Lower lobe of right lung (tissue), 2 donors: Measurements from ENCODE around the gene MAN2B2. TPM values are rescaled to one million over a fixed set of nuclear protein-coding genes. Genes with fewer than 3 reads are reported as not detected.

Source experiments
- ATAC-seq, 2 donors: fragments of 200-7000 bp; cut with Tn5 transposase; one replicate each; pipeline ENCODE4 v1.9.1; 2020 to 2022; ENCODE audit warnings: mild to moderate bottlenecking in 2 of 2, moderate library complexity in 2 of 2
- DNase-seq: peaks from one replicate; pipeline ENCODE4 v3.0.0-alpha.2; 2020
- H3K27ac ChIP-seq: fragments of 200-600 bp; one replicate; pipeline ENCODE4 v1.8.0; 2022
- H3K27me3 ChIP-seq: fragments of 200-600 bp; one replicate; pipeline ENCODE4 v1.8.0; 2022; ENCODE audit warnings: low read depth
- H3K36me3 ChIP-seq: fragments of 200-600 bp; one replicate; pipeline ENCODE4 v1.8.0; 2022; ENCODE audit warnings: mild to moderate bottlenecking
- H3K4me1 ChIP-seq: fragments of 200-600 bp; one replicate; pipeline ENCODE4 v1.8.0; 2022
- H3K4me3 ChIP-seq: fragments of 200-600 bp; one replicate; pipeline ENCODE4 v1.8.0; 2022; ENCODE audit warnings: mild to moderate bottlenecking
- H3K9me3 ChIP-seq: fragments of 200-600 bp; one replicate; pipeline ENCODE4 v1.8.0; 2022
- intact Hi-C: fragments of 100-400 bp; cut with DNase I; formaldehyde crosslinking; loops from one replicate; pipeline ENCODE4 v1.11.0; 2022
- total RNA-seq: library from RNA; stranded (reverse); fragmentation: NEBNext Ultra II Directional; extraction: Animal tissue kit (Norgen Biotek cat#: 25700); gene quantifications from one replicate; pipeline ENCODE4 v1.2.1, GENCODE V29; 2021
- TF ChIP-seq, protein P1 (sequence below): fragments of 200-600 bp; IDR thresholded peaks from one replicate; pipeline ENCODE4 v1.8.0; 2022; ENCODE audit warnings: antibody characterized with exemption, mild to moderate bottlenecking
- donor health status: DM: no; HTN: yes; CAD: no; lungs with severe emphysema.

MAN2B2 gene
- total RNA-seq, 1 donor from 2014 or later, result 41.2 TPM

DNA sequence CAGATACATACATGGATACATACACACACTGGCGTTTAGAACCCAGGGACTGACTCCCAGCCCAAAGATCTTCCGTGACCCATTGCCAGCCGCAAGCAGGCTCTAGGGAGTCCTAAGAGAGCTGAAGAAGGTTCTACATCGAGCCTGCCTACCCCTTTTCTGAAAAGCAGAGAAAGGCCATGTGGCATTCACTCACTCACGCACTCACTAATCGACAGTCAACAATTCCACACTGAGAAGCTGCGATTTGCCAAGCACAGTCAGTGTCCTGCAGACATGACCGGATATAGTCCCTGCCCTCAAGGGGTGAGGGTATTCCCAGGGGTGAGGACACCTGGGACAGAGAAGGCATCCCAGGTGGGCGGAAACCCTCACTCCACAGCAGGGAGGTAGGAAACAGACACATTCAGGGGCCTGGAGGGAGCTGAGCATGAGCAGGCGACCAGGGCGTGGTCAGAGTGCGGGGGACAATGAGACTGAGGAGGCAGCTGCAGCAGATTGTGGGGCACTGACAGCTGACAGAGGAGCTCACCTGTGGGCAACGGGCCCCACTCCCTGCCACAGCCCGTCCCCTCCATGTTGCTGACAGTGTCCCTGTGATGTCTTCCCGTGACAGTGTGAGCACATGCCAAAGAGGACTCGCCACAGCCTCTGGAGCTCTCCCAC, 13.2 kb upstream of the MAN2B2 start:
- Histone ChIP-seq H3K27ac (no peak overlapping the region), H3K36me3 (no peaks in the 10 kb centered on the region), H3K9me3 (no peaks in the 10 kb centered on the region), H3K27me3 (peaks cover 54% of the 10 kb centered on the region), H3K4me1 (peaks cover 9% of the 10 kb centered on the region), H3K4me3 (no peak overlapping the region)
- TF ChIP-seq, protein P1, sequence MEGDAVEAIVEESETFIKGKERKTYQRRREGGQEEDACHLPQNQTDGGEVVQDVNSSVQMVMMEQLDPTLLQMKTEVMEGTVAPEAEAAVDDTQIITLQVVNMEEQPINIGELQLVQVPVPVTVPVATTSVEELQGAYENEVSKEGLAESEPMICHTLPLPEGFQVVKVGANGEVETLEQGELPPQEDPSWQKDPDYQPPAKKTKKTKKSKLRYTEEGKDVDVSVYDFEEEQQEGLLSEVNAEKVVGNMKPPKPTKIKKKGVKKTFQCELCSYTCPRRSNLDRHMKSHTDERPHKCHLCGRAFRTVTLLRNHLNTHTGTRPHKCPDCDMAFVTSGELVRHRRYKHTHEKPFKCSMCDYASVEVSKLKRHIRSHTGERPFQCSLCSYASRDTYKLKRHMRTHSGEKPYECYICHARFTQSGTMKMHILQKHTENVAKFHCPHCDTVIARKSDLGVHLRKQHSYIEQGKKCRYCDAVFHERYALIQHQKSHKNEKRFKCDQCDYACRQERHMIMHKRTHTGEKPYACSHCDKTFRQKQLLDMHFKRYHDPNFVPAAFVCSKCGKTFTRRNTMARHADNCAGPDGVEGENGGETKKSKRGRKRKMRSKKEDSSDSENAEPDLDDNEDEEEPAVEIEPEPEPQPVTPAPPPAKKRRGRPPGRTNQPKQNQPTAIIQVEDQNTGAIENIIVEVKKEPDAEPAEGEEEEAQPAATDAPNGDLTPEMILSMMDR, result no peak
- intact Hi-C loops, result no loop called here
- ATAC-seq (no peak), DNase-seq (no peak)

DNA sequence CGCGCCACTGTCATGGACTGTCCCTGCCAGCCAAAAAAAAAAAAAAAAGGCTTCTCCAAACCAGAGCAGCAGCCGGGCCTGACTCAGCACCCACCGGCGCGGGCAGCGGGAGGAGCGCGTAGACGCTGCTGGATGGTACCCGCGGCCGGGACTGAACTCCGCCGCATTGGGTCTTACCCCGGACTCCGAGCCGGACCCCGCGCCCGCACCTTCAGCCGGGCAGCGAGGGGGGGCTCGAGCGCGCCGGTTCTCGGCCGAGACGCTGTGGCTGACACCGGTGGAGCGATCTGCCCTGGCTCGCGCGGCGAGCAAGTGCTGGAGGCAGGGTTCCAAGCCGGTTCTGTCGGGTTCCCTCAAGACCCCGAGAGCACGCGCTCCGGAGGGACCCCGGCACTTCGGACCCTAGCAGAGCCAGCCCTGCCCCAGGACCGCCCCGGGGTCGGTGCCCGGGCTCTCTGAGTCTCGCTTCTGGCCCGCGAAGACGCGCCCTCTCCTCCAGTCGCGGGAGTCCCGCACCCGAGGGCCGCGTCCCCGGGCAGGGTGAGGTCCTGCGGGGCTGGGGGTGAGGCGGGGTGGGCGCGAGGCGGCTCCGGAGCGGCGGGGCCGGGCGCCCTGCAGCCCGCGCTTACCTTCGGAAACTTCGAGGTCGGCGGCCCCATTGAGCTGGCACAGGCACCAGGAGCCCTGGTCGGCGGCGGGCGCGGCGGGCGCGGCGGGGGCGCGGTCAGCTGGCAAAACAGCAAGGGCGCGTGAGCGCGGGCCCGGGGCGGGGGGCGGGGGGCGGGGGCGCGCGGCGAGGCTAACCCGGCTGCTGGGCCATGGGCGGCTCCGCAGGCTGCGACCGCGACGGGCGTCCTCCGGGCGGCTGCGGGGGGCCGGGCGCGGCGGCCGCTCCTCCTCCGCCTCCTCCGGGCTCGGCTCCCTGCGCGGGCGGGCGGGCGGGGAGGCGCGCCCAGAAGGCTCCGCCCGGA, 11.8 kb upstream of the MAN2B2 start:
- peaks cover 49% of the 10 kb centered on the region for H3K27me3 ChIP-seq
- no peak for DNase-seq
- TF ChIP-seq, protein P1, result no peak

DNA sequence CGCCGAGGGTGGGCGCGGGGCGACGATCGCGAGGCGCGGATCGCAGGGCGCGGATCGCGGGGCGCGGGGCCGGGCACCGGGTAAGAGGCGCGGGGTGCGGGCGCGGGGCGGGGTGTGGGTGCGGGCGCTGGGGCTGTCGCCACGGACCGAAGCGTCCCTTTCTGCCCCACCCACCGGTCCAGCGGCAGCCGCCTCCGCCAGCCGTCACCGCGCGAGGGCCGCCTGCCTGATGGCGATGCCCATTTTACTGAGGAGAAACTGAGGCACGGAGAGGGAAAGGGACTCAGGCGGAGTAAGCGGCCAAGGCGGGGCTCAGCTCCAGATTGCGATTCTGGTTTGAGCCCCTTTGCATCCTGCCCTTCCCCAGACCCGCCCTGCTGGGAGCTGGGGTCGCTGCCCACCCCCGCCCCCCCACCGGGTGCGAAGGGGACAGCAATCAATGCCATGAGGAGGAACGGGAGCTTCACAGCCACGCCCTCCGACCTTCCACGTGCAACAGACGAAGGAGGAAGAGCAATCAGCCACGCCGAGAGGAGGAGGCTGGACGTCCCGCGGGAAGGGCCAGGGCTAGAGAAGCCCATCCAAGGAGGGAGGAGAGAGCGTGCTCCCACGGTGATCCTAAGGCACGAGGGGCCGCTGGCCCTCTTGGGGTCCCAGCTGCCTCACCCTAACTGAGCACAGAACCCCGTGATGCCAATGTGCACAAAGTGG, 10.9 kb upstream of the MAN2B2 start:
- peak overlapping the region; percentile 31 for H3K4me3 ChIP-seq
- ATAC-seq (no peak), DNase-seq (no peak)
- no peaks in the 10 kb centered on the region for H3K9me3 ChIP-seq
- no peak overlapping the region for H3K27ac ChIP-seq
- H3K36me3 ChIP-seq, result no peaks in the 10 kb centered on the region
- TF ChIP-seq, protein P1, result no peak
- intact Hi-C loops, result no loop called here
- H3K4me1 ChIP-seq, result peaks cover 9% of the 10 kb centered on the region
- peaks cover 43% of the 10 kb centered on the region for H3K27me3 ChIP-seq

More for the DNA sequence above, 11.8 kb upstream of the MAN2B2 start:
- no peak overlapping the region for H3K27ac ChIP-seq
- H3K4me1 ChIP-seq, result peaks cover 9% of the 10 kb centered on the region
- no peaks in the 10 kb centered on the region for H3K36me3 ChIP-seq
- ATAC-seq, result peak in 1 of 2 donors; percentile 27
- peak overlapping the region; percentile 41 for H3K4me3 ChIP-seq
- no peaks in the 10 kb centered on the region for H3K9me3 ChIP-seq
- intact Hi-C loops, result no loop called here

- Histone ChIP-seq H3K4me3 (no peak overlapping the region), H3K36me3 (no peaks in the 10 kb centered on the region), H3K27me3 (peaks cover 34% of the 10 kb centered on the region), H3K9me3 (no peaks in the 10 kb centered on the region), H3K4me1 (peaks cover 9% of the 10 kb centered on the region), H3K27ac (no peak overlapping the region)
- intact Hi-C loops, result no loop called here
- ATAC-seq (no peak), DNase-seq (no peak)
- TF ChIP-seq, protein P1, result no peak
These were observed 9.1 kb upstream of the MAN2B2 start for GRCh38 chr4:6565691-6566390.
